Stimulated activated CD8-positive, alpha-beta memory T cell treated with anti-CD3 and anti-CD28 coated beads, Interleukin-4, amount 100 ng/mL, for 4 hours (primary cell): ENCODE data around the gene DNAH17.

Source experiments
- DNase-seq, 2 donors: peaks; one replicate each; pipeline ENCODE4 v3.0.0-alpha.2; 2020; ENCODE audit warnings: low read depth in 2 of 2, low spot score in 1 of 2

DNAH17 gene

GRCh38 chr17:78396441-78397337 lies 180.5 kb downstream of the DNAH17 start:
- no peak for DNase-seq

GRCh38 chr17:78395155-78395554 lies 182.0 kb downstream of the DNAH17 start:
- no peak for DNase-seq

GRCh38 chr17:78394209-78394608 lies 183.0 kb downstream of the DNAH17 start:
- no peak for DNase-seq

DNA sequence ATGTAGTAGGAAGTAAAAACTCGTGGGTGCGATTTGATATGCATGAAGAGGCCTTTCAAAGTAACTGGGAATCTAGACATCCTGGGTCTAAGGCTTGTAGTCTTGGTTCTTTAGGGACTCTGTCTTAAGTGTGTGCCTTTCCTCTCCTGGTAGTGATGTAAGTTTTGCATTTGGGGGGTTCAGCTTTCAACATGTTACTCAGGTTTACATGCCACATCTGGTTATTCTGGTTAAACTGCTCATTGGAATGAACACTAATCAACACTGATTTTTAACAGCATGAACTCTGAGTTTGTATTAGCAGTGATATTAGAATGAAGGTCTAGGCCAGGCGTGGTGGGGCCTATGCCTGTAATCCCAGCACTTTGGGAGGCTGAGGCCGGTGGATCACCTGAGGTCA lies 183.6 kb downstream of the DNAH17 start:
- DNase-seq = no peak

GRCh38 chr17:78392295-78392694 lies 184.9 kb downstream of the DNAH17 start:
- no peak for DNase-seq

GRCh38 chr17:78391843-78392242 lies 185.4 kb downstream of the DNAH17 start:
- no peak for DNase-seq

- no peak for DNase-seq
Measured at GRCh38 chr17:78391051-78391431, 186.2 kb downstream of the DNAH17 start.

GRCh38 chr17:78390241-78391050 lies 186.8 kb downstream of the DNAH17 start:
- DNase-seq = no peak

- no peak for DNase-seq
Measured at GRCh38 chr17:78387977-78388941, 188.9 kb downstream of the DNAH17 start.

GRCh38 chr17:78384479-78385175 lies 192.6 kb downstream of the DNAH17 start:
- no peak for DNase-seq

DNA sequence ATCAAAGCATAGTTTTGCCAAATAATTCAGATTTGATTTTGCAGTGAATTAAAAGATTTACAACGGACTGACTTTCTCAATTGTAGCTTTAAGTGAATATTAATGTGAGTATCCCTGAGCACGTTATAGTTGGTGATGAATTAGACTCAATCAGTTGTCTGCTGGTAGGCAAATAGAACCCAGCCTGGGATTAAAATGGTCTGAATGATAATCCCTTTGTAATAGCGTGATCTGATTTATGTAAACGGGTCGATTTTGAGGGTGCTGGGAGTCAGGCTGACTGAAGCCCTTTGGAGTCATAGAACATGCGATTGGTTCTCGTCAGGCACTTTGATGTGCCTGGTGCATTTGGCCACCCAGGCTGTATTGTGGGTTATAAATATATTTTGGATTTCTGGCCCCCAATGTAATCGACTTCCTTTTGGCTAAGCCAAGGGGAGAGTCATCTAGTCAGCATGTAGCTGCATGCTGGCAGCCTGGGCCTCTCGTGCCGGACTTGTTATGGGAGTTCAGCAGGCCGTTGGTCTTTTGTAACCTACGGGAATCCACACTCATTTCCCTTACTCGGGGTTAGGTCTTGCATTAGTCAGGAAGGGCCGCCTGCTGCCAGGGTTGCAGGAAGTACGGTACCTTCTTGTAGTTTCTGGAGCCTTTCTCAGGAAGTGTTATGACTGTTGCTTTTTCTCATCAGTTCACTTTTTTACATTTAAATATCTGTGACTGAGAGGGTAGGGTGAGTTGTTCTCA lies 193.3 kb downstream of the DNAH17 start:
- DNase-seq = no peak

GRCh38 chr17:78381601-78382232 lies 195.5 kb downstream of the DNAH17 start:
- no peak for DNase-seq

- no peak for DNase-seq
Measured at GRCh38 chr17:78380370-78380769, 196.8 kb downstream of the DNAH17 start.

- DNase-seq = no peak
Measured at GRCh38 chr17:78379131-78379491, 198.1 kb downstream of the DNAH17 start.

DNA sequence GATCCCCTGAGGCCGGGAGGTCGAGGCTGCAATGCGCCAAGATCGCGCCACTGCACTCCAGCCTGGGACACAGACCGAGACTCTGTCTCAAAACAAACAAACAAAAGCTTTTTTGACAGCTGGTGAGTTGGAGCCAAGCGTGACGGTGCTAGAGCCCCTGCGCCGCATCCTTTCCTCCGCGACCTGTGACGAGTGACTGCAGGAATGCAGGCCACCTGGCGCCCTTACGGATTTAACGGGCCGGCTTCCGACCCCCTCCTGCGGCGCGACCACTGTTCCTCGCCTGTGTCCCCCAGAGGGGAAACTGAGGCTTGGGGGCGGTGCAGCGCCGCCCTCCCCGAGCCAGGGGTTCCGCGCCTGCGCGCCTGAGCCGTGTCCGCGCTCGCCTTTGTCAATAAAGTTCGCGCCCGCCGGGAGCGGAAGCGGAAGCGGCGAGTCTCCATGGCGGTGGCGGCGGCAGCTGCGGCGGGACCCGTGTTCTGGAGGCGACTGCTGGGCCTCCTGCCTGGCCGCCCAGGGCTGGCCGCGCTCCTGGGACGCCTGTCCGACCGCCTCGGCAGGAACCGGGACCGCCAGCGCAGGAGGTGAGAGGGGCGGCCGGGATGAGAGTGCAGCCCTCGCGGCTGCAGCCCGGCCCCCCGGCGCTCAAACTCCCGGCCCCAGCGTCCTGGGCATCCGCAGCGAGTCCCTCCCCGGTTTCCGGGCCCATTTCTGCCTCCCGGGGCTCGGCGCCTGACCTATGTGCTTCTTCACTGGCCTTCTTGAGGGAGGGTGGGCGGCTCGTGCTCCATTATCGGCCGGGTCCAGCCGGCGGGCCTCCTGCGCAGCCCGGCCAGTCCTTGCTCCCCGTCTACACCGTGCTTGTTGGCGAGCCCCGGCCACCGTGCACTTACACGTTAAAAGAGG lies 198.7 kb downstream of the DNAH17 start, which contains the start of gene PGS1:
Gene PGS1 (plus strand): TSS at position 425 of the 906 bp plus-strand sequence. CDS start 17 bp downstream, at position 442.
- peak; percentile 60 to 65 for DNase-seq

DNA sequence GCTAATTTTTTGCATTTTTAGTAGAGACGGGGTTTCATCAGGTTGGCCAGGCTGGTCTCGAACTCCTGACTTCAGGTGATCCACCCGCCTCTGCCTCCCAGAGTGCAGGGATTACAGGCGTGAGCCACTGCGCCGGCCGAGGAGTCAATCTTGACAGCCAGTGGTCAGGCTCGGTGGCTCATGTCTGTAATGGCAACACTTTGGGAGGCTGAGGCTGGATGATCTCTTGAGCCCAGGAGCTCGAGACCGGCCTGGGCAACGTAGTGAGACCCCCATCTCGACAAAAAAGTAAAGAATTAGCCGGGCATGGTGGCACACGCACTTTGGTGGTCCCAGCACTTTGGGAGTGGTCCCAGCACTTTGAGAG lies 199.4 kb downstream of the DNAH17 start:
- DNase-seq = no peak

DNA sequence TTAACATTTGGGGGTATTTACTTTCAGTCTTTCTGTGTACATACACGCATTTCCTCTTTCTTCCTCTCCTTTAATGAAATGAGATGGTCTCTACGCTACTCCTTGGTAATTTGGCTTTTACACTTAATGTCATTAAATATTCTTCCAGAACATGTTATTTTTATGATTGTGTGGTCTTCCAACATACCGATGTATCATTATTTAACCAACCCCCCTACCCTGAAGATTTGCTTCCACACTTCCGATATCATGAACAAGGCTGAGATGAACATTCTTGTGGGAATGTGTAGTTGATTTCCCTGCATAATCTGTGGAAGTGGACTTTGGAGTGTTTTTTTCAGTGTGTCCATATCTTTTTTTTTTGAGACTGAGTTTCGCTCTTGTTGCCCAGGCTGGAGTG lies 201.0 kb downstream of the DNAH17 start:
- no peak for DNase-seq
